ENCODE data around the gene HOXD10. TPM values are rescaled to one million over a fixed set of nuclear protein-coding genes. Genes with fewer than 3 reads are reported as not detected.

HOXD10 gene
- total RNA-seq, 4 donors from 2014 or later, result 0.31 to 0.67 (median 0.52) TPM; not detected in 1

DNA sequence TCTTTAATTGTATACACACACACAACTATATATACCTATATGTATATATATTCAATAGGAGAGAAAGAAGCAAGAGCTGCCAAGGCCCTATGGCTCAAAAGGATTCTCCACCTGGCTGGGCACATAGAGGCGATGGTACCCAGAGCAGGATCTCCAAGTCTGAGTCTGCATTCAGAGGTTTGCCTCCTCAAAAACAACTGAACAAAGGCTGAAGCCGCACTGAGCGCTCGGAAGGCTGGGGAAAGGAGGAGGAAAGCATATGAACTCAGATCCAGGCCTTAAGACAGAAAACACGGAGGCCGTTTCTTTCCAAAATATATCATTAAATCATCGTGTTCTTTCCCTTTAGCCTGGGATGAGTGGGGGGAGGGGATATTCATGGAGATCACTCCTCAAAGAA is 13.4 kb upstream of the HOXD10 start:
- H3K4me3 ChIP-seq, result no peak overlapping the region
- peaks cover 99% of the 10 kb centered on the region for H3K27me3 ChIP-seq
- H3K4me1 ChIP-seq, result peaks cover 0 to 64% (median 29%) of the 10 kb centered on the region in 3 donors
- 29 to 35% methylated on average over 7 of the region's 7 CpGs for WGBS, 2 donors (ENCODE audit: low coverage in 1 of 2)
- no peak overlapping the region for H3K27ac ChIP-seq
- H3K36me3 ChIP-seq, result no peaks in the 10 kb centered on the region
- no peaks in the 10 kb centered on the region for H3K9me3 ChIP-seq
- ATAC-seq, result no peak
- no peak for TF ChIP-seq POLR2AphosphoS5 (IDR thresholded peaks at IDR 0.05)
- TF ChIP-seq EP300 (IDR thresholded peaks at IDR 0.05), result no peak
- TF ChIP-seq, protein P1, sequence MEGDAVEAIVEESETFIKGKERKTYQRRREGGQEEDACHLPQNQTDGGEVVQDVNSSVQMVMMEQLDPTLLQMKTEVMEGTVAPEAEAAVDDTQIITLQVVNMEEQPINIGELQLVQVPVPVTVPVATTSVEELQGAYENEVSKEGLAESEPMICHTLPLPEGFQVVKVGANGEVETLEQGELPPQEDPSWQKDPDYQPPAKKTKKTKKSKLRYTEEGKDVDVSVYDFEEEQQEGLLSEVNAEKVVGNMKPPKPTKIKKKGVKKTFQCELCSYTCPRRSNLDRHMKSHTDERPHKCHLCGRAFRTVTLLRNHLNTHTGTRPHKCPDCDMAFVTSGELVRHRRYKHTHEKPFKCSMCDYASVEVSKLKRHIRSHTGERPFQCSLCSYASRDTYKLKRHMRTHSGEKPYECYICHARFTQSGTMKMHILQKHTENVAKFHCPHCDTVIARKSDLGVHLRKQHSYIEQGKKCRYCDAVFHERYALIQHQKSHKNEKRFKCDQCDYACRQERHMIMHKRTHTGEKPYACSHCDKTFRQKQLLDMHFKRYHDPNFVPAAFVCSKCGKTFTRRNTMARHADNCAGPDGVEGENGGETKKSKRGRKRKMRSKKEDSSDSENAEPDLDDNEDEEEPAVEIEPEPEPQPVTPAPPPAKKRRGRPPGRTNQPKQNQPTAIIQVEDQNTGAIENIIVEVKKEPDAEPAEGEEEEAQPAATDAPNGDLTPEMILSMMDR (IDR thresholded peaks at IDR 0.05), result no peak
- TF ChIP-seq POLR2A (IDR thresholded peaks at IDR 0.05), result no peak

GRCh38 chr2:176103742-176104315 is 12.7 kb upstream of the HOXD10 start:
- Histone ChIP-seq H3K36me3 (no peaks in the 10 kb centered on the region), H3K9me3 (no peaks in the 10 kb centered on the region), H3K4me1 (peaks cover 0 to 64% (median 31%) of the 10 kb centered on the region in 3 donors), H3K27ac (no peak overlapping the region), H3K4me3 (no peak overlapping the region), H3K27me3 (peaks cover 99% of the 10 kb centered on the region)
- 4 to 6% methylated on average over 8 to 13 of the region's 17 CpGs for WGBS, 2 donors (ENCODE audit: low coverage in 1 of 2)
- ATAC-seq, result no peak
- TF ChIP-seq EP300 (IDR thresholded peaks at IDR 0.05) (no peak), POLR2A (IDR thresholded peaks at IDR 0.05) (no peak), POLR2AphosphoS5 (IDR thresholded peaks at IDR 0.05) (no peak)
- TF ChIP-seq, protein P1 (IDR thresholded peaks at IDR 0.05), result no peak

DNA sequence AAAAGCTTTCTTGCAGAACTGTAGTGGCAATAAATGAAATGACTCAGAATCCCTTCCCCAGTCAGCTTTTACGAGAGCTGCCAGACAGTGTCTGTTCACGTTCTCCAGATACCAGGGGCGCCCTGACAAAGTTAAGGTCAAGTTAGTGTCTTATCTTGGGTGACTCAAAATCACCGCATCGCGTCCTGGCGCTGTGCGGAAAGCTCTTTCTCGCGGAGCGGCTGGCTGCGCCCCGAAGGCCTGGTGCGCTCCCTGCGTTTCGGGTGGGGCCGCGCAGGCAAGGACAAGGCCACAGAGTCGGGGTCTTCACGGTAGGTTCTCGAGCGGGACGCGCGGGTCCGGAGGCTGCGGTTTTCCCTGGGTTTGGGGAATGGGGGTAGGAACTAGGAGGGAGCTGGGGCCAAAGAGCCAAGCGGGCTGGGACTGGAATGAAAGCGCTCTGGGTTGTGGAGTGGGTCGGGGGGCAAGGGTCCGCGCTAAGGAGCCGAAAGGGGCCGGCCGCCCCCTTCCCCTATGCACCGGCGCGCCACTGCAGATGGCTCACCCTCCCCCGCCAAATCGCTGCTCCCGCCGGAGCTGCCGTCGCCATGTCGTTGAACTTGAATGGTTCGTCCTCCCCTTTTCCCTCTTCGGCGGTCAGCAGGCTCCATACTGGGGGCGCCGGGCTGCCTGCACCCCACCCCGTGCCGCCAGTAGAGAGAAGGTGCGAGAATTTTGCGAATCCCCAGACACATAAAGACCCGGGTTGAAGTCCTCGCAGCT is 12.1 kb upstream of the HOXD10 start:
- Histone ChIP-seq H3K27me3 (peaks cover 99% of the 10 kb centered on the region), H3K4me1 (peaks cover 0 to 66% (median 31%) of the 10 kb centered on the region in 3 donors), H3K4me3 (no peak overlapping the region), H3K36me3 (no peaks in the 10 kb centered on the region), H3K9me3 (no peaks in the 10 kb centered on the region), H3K27ac (no peak overlapping the region)
- no peak for ATAC-seq
- no peak for TF ChIP-seq EP300 (IDR thresholded peaks at IDR 0.05)
- TF ChIP-seq, protein P1 (IDR thresholded peaks at IDR 0.05), result no peak
- TF ChIP-seq POLR2A (IDR thresholded peaks at IDR 0.05), result no peak
- TF ChIP-seq POLR2AphosphoS5 (IDR thresholded peaks at IDR 0.05), result no peak
- WGBS, 2 donors (ENCODE audit: low coverage in 1 of 2), result 8% methylated on average over 12 of the region's 56 CpGs; no CpG with 5 or more reads in 1 of the 2 donors

DNA sequence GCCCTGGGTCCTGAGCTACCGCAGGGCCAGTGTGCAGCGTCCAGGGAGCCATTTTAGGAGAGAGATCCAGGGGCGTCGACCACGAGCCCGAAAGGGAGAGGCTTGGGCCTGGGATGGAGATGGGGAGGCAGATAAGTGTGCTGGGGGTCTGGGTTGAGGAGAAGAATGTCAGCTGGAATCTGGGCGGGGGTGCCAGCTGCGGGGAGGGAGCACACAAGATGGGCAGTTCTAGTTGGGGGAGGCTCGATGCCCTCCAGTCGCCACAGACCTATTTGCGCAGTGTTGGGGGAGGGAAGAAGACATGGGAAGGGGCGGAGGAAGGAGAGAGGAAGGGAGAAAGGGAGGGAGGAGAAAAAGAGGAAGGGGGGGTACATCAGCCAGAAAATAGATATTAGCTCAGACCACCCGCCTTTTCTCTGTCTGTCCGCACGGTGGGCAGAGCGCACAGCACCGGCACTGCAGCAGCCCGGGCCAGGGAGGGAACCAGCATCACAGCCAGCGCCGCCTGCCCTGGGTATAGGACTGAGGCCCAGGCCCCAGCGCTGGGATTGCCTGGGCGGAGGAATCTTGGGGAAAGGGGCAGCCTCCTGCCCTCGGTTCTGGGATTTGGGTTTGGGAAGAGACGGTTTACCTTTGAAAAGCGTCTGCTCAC is 11.4 kb upstream of the HOXD10 start:
- peaks cover 99% of the 10 kb centered on the region for H3K27me3 ChIP-seq

More for the DNA sequence above, 11.4 kb upstream of the HOXD10 start:
- Histone ChIP-seq H3K36me3 (no peaks in the 10 kb centered on the region), H3K4me1 (peaks cover 0 to 59% (median 31%) of the 10 kb centered on the region in 3 donors), H3K27ac (no peak overlapping the region), H3K9me3 (no peaks in the 10 kb centered on the region), H3K4me3 (no peak overlapping the region)
- ATAC-seq, result no peak
- WGBS, 2 donors (ENCODE audit: low coverage in 1 of 2), result 4 to 5% methylated on average over 4 to 17 of the region's 25 CpGs
- TF ChIP-seq POLR2A (IDR thresholded peaks at IDR 0.05) (no peak), EP300 (IDR thresholded peaks at IDR 0.05) (no peak), POLR2AphosphoS5 (IDR thresholded peaks at IDR 0.05) (no peak)
- TF ChIP-seq, protein P1 (IDR thresholded peaks at IDR 0.05), result no peak

All from gastroesophageal sphincter (tissue), 4 donors.